NT2/D1 (cell line): Measurements from ENCODE around the gene ZNF174.

Source experiments
- DNase-seq: peaks from one replicate; pipeline ENCODE4 v3.0.0-alpha.2; 2011; ENCODE audit warnings: low read depth, low spot score
- H3K27me3 ChIP-seq: 2 replicates; pipeline ENCODE4 v1.6.0; 2011; ENCODE audit warnings: mild to moderate bottlenecking; ENCODE audit not compliant: insufficient read length, insufficient read depth
- H3K36me3 ChIP-seq: 2 replicates; pipeline ENCODE4 v1.6.1; 2011; ENCODE audit warnings: mild to moderate bottlenecking, low read length, mixed read lengths; ENCODE audit not compliant: insufficient read depth, insufficient read length
- H3K4me1 ChIP-seq: 2 replicates; pipeline ENCODE4 v1.5.1; 2011; ENCODE audit not compliant: insufficient read depth, insufficient read length
- H3K4me3 ChIP-seq: 2 replicates; pipeline ENCODE4 v1.5.1; 2011; ENCODE audit warnings: low read depth; ENCODE audit not compliant: insufficient read length
- H3K9ac ChIP-seq: 2 replicates; pipeline ENCODE4 v1.6.0; 2011; ENCODE audit warnings: low read depth; ENCODE audit not compliant: insufficient read length
- H3K9me3 ChIP-seq: 2 replicates; pipeline ENCODE4 v1.5.1; 2011; ENCODE audit warnings: mild to moderate bottlenecking, low read length; ENCODE audit not compliant: insufficient read depth
- SUZ12 ChIP-seq: IDR thresholded peaks from 2 replicates; pipeline ENCODE4 v1.6.1; 2011; ENCODE audit not compliant: insufficient read length, insufficient read depth; ENCODE audit errors: extremely low read depth
- YY1 ChIP-seq: IDR thresholded peaks from 2 replicates; pipeline ENCODE4 v1.6.1; 2011; ENCODE audit not compliant: insufficient read length, insufficient read depth
- ZNF274 ChIP-seq: IDR thresholded peaks from 2 replicates; pipeline ENCODE4 v1.6.1; 2011; ENCODE audit warnings: mild to moderate bottlenecking, low read depth, low read length

The ZNF174 gene

GRCh38 chr16:3444032-3444388 lies 43.0 kb downstream of the ZNF174 start:
- H3K4me3 ChIP-seq: peak overlapping the region; percentile 93
- TF ChIP-seq SUZ12: no peak
- TF ChIP-seq ZNF274: no peak
- TF ChIP-seq YY1: no peak
- DNase-seq: peak; percentile 42

GRCh38 chr16:3454093-3454492 lies 53.1 kb downstream of the ZNF174 start:
- Histone ChIP-seq H3K9me3 (no peaks in the 10 kb centered on the region), H3K9ac (no peak overlapping the region), H3K4me1 (peaks cover 3% of the 10 kb centered on the region), H3K36me3 (peaks cover 50% of the 10 kb centered on the region), H3K27me3 (no peaks in the 10 kb centered on the region), H3K4me3 (no peak overlapping the region)
- DNase-seq: no peak
- no peak for TF ChIP-seq SUZ12
- no peak for TF ChIP-seq YY1
- TF ChIP-seq ZNF274: no peak

More at GRCh38 chr16:3444032-3444388, 43.0 kb downstream of the ZNF174 start:
- H3K27me3 ChIP-seq: no peaks in the 10 kb centered on the region
- peak overlapping the region; percentile 95 for H3K9ac ChIP-seq
- peaks cover 4% of the 10 kb centered on the region; the same call in 1 of the 2 replicates for H3K9me3 ChIP-seq
- peaks cover 3% of the 10 kb centered on the region for H3K4me1 ChIP-seq
- H3K36me3 ChIP-seq: peaks cover 70% of the 10 kb centered on the region

GRCh38 chr16:3454631-3455147 lies 53.7 kb downstream of the ZNF174 start:
- TF ChIP-seq ZNF274: no peak
- TF ChIP-seq SUZ12: no peak
- TF ChIP-seq YY1: no peak
- peaks cover 44% of the 10 kb centered on the region for H3K36me3 ChIP-seq
- H3K9me3 ChIP-seq: no peaks in the 10 kb centered on the region
- H3K4me1 ChIP-seq: peaks cover 3% of the 10 kb centered on the region
- DNase-seq: no peak
- H3K9ac ChIP-seq: no peak overlapping the region
- H3K4me3 ChIP-seq: no peak overlapping the region
- no peaks in the 10 kb centered on the region for H3K27me3 ChIP-seq

- TF ChIP-seq SUZ12 (no peak), YY1 (peak; percentile 85)
- peak overlapping the region; percentile 91 for H3K4me3 ChIP-seq
- no peaks in the 10 kb centered on the region for H3K9me3 ChIP-seq
- peak overlapping the region; percentile 90 for H3K9ac ChIP-seq
- H3K4me1 ChIP-seq: peaks cover 7% of the 10 kb centered on the region
- no peaks in the 10 kb centered on the region for H3K27me3 ChIP-seq
- peaks cover 37% of the 10 kb centered on the region for H3K36me3 ChIP-seq
- peak; percentile 92 for DNase-seq
Observed at GRCh38 chr16:3457434-3458252, 56.6 kb downstream of the ZNF174 start.

GRCh38 chr16:3458278-3458851 lies 57.4 kb downstream of the ZNF174 start:
- DNase-seq: no peak
- TF ChIP-seq YY1: no peak
- no peak for TF ChIP-seq SUZ12
- TF ChIP-seq ZNF274: no peak
- H3K9me3 ChIP-seq: no peaks in the 10 kb centered on the region
- H3K36me3 ChIP-seq: peaks cover 39% of the 10 kb centered on the region
- H3K4me1 ChIP-seq: peaks cover 7% of the 10 kb centered on the region
- H3K27me3 ChIP-seq: no peaks in the 10 kb centered on the region
- peak overlapping the region; percentile 96 for H3K9ac ChIP-seq
- peak overlapping the region; percentile 91 for H3K4me3 ChIP-seq

- peaks cover 39% of the 10 kb centered on the region for H3K36me3 ChIP-seq
- peak overlapping the region; percentile 91 for H3K4me3 ChIP-seq
- DNase-seq: no peak
- H3K27me3 ChIP-seq: no peaks in the 10 kb centered on the region
- TF ChIP-seq YY1 (no peak), ZNF274 (no peak), SUZ12 (no peak)
- H3K9ac ChIP-seq: peak overlapping the region; percentile 96
- no peaks in the 10 kb centered on the region for H3K9me3 ChIP-seq
- H3K4me1 ChIP-seq: peaks cover 7% of the 10 kb centered on the region
Observed at GRCh38 chr16:3458852-3459361, 57.9 kb downstream of the ZNF174 start.
